ENCODE measurements around the gene LMNTD2. TPM values are rescaled to one million over a fixed set of nuclear protein-coding genes. Genes with fewer than 3 reads are reported as not detected.

The LMNTD2 gene
- total RNA-seq, 1 experiment from 2014 or later = 6.1 TPM

GRCh38 chr11:533586-534395, 26.7 kb downstream of the LMNTD2 start:
- H3K27ac Mint-ChIP-seq (ENCODE audit: low read depth, unreplicated experiment) = peak overlapping the region; percentile 61
- intact Hi-C loops (cut with micrococcal nuclease) = no loop called here
- BruUV-seq (replicated peaks) = TSS peak; percentile 70
- no peaks in the 10 kb centered on the region for H3K9me3 Mint-ChIP-seq (ENCODE audit: unreplicated experiment)
- no peak for DNase-seq (ENCODE audit: unreplicated experiment)
- H3K4me1 Mint-ChIP-seq (ENCODE audit: insufficient read depth, unreplicated experiment) = no peaks in the 10 kb centered on the region
- ChIA-PET CTCF (interaction anchor here (0.5 to 3.6 kb wide), 5 partner anchors 13 to 1266 kb away, joined by 3 to 23 read pairs (median 4); no protein-coding TSS in a partner anchor), POLR2A (interaction anchor here (0.8 to 2.9 kb wide), 13 partner anchors 8 to 300 kb away, joined by 3 to 35 read pairs (median 5); partner anchors contain the start of genes PHRF1, PKP3 and RNH1)
- TF ChIP-seq CTCF (IDR thresholded peaks at IDR 0.05; ENCODE audit: unreplicated experiment) = no peak
- H3K36me3 Mint-ChIP-seq (ENCODE audit: insufficient read depth, unreplicated experiment) = peaks cover 34% of the 10 kb centered on the region
- H3K27me3 Mint-ChIP-seq (ENCODE audit: insufficient read depth, unreplicated experiment) = no peaks in the 10 kb centered on the region
- H3K4me3 Mint-ChIP-seq (ENCODE audit: unreplicated experiment) = peak overlapping the region; percentile 76

GRCh38 chr11:532986-533585, 27.5 kb downstream of the LMNTD2 start:
- ChIA-PET POLR2A (interaction anchor here (1.2 to 1.4 kb wide), 2 partner anchors 12 to 125 kb away, joined by 3 to 5 read pairs; no protein-coding TSS in a partner anchor), CTCF (interaction anchor here (0.6 to 3.6 kb wide), 2 partner anchors 14 to 55 kb away, joined by 3 to 23 read pairs; no protein-coding TSS in a partner anchor)
- Mint-ChIP-seq H3K27ac (ENCODE audit: low read depth, unreplicated experiment) (no peak overlapping the region), H3K4me3 (ENCODE audit: unreplicated experiment) (no peak overlapping the region), H3K36me3 (ENCODE audit: insufficient read depth, unreplicated experiment) (peaks cover 35% of the 10 kb centered on the region), H3K4me1 (ENCODE audit: insufficient read depth, unreplicated experiment) (no peaks in the 10 kb centered on the region), H3K9me3 (ENCODE audit: unreplicated experiment) (no peaks in the 10 kb centered on the region), H3K27me3 (ENCODE audit: insufficient read depth, unreplicated experiment) (no peaks in the 10 kb centered on the region)
- DNase-seq (ENCODE audit: unreplicated experiment) = no peak
- TF ChIP-seq CTCF (IDR thresholded peaks at IDR 0.05; ENCODE audit: unreplicated experiment) = no peak
- intact Hi-C loops (cut with micrococcal nuclease) = no loop called here
- BruUV-seq (replicated peaks) = no TSS peak

- no peaks in the 10 kb centered on the region for H3K4me1 Mint-ChIP-seq (ENCODE audit: insufficient read depth, unreplicated experiment)
- POLR2A ChIA-PET = interaction anchor here (1.2 kb wide), 1 partner anchor 11 kb away, joined by 5 read pairs; no protein-coding TSS in a partner anchor
- intact Hi-C loops (cut with micrococcal nuclease) = no loop called here
- no peak overlapping the region for H3K4me3 Mint-ChIP-seq (ENCODE audit: unreplicated experiment)
- TF ChIP-seq CTCF (IDR thresholded peaks at IDR 0.05; ENCODE audit: unreplicated experiment) = no peak
- DNase-seq (ENCODE audit: unreplicated experiment) = no peak
- H3K36me3 Mint-ChIP-seq (ENCODE audit: insufficient read depth, unreplicated experiment) = peaks cover 35% of the 10 kb centered on the region
- no peaks in the 10 kb centered on the region for H3K9me3 Mint-ChIP-seq (ENCODE audit: unreplicated experiment)
- H3K27me3 Mint-ChIP-seq (ENCODE audit: insufficient read depth, unreplicated experiment) = no peaks in the 10 kb centered on the region
- no peak overlapping the region for H3K27ac Mint-ChIP-seq (ENCODE audit: low read depth, unreplicated experiment)
- BruUV-seq (replicated peaks) = no TSS peak
- CTCF ChIA-PET = interaction anchor here (1.2 to 3.6 kb wide), 2 partner anchors 14 to 15 kb away, joined by 4 to 23 read pairs; no protein-coding TSS in a partner anchor
Measured at GRCh38 chr11:532527-532985, 28.0 kb downstream of the LMNTD2 start.

- no peaks in the 10 kb centered on the region for H3K9me3 Mint-ChIP-seq (ENCODE audit: unreplicated experiment)
- POLR2A ChIA-PET = no interaction called here
Measured at GRCh38 chr11:531919-532526, 28.5 kb downstream of the LMNTD2 start.

More at GRCh38 chr11:531919-532526, 28.5 kb downstream of the LMNTD2 start:
- no peaks in the 10 kb centered on the region for H3K27me3 Mint-ChIP-seq (ENCODE audit: insufficient read depth, unreplicated experiment)
- H3K4me3 Mint-ChIP-seq (ENCODE audit: unreplicated experiment) = no peak overlapping the region
- no peak overlapping the region for H3K27ac Mint-ChIP-seq (ENCODE audit: low read depth, unreplicated experiment)
- no peak for DNase-seq (ENCODE audit: unreplicated experiment)
- TSS peak; percentile 55 for BruUV-seq (replicated peaks)
- CTCF ChIA-PET = interaction anchor here (1.2 to 3.6 kb wide), 2 partner anchors 13 to 14 kb away, joined by 4 to 23 read pairs; no protein-coding TSS in a partner anchor
- H3K4me1 Mint-ChIP-seq (ENCODE audit: insufficient read depth, unreplicated experiment) = no peaks in the 10 kb centered on the region
- intact Hi-C loops (cut with micrococcal nuclease) = no loop called here
- no peak for TF ChIP-seq CTCF (IDR thresholded peaks at IDR 0.05; ENCODE audit: unreplicated experiment)
- peaks cover 35% of the 10 kb centered on the region for H3K36me3 Mint-ChIP-seq (ENCODE audit: insufficient read depth, unreplicated experiment)
